Loucy (cell line): Measurements from ENCODE around the gene SUCLG2.

Experiments used
- H2AFZ ChIP-seq: fragments of 200-600 bp; sonication (generic); 2 replicates; pipeline ENCODE4 v1.6.0; 2016; ENCODE audit warnings: antibody characterized with exemption, mild to moderate bottlenecking, low read length, moderate library complexity
- H3F3A ChIP-seq: fragments of 200-600 bp; 2 replicates; pipeline ENCODE4 v1.6.0; 2016; ENCODE audit warnings: antibody characterized with exemption, low read depth, mild to moderate bottlenecking
- H3K27me3 ChIP-seq: fragments of 200-600 bp; sonication (generic); 2 replicates; pipeline ENCODE4 v1.6.1; 2014; ENCODE audit warnings: low read length, mild to moderate bottlenecking; ENCODE audit not compliant: insufficient read depth, poor library complexity, severe bottlenecking
- H3K36me3 ChIP-seq: fragments of 200-600 bp; sonication (generic); 2 replicates; pipeline ENCODE4 v1.6.1; 2016; ENCODE audit warnings: low read length; ENCODE audit not compliant: insufficient read depth
- H3K4me1 ChIP-seq: fragments of 200-600 bp; sonication (generic); 2 replicates; pipeline ENCODE4 v1.5.1; 2014; ENCODE audit warnings: low read length, mild to moderate bottlenecking; ENCODE audit not compliant: insufficient read depth, poor library complexity, severe bottlenecking
- H3K4me2 ChIP-seq: fragments of 200-600 bp; sonication (generic); 2 replicates; pipeline ENCODE4 v1.6.0; 2014; ENCODE audit warnings: antibody characterized with exemption, low read length, low read depth, mild to moderate bottlenecking; ENCODE audit not compliant: poor library complexity, severe bottlenecking
- H3K4me3 ChIP-seq: fragments of 200-600 bp; sonication (generic); 2 replicates; pipeline ENCODE4 v1.5.1; 2014; ENCODE audit warnings: low read length, mild to moderate bottlenecking, mixed read lengths; ENCODE audit not compliant: poor library complexity, severe bottlenecking
- H3K79me2 ChIP-seq: fragments of 200-600 bp; sonication (generic); 2 replicates; pipeline ENCODE4 v1.6.1; 2014; ENCODE audit warnings: low read length; ENCODE audit not compliant: insufficient read depth
- H3K9ac ChIP-seq: fragments of 200-600 bp; sonication (generic); 2 replicates; pipeline ENCODE4 v1.6.0; 2014; ENCODE audit warnings: mild to moderate bottlenecking, low read depth, low read length, moderate library complexity; ENCODE audit not compliant: poor library complexity, severe bottlenecking
- H3K9me2 ChIP-seq: fragments of 200-600 bp; sonication (generic); replicated peaks from 2 replicates; pipeline ENCODE4 v1.6.1; 2016; ENCODE audit warnings: low read depth, low read length, mixed read lengths
- H3K9me3 ChIP-seq: fragments of 200-600 bp; sonication (generic); 2 replicates; pipeline ENCODE4 v1.6.1; 2014; ENCODE audit warnings: mild to moderate bottlenecking, antibody characterized with exemption, low read length, low read depth; ENCODE audit not compliant: insufficient read depth
- H4K20me1 ChIP-seq: fragments of 200-600 bp; sonication (generic); 2 replicates; pipeline ENCODE4 v1.6.0; 2014; ENCODE audit warnings: antibody characterized with exemption, low read length, mild to moderate bottlenecking; ENCODE audit not compliant: insufficient read depth, poor library complexity, severe bottlenecking
- CTCF ChIP-seq: fragments of 200-600 bp; sonication (generic); conservative IDR thresholded peaks from 2 replicates; pipeline ENCODE4 v1.5.1; 2014; ENCODE audit warnings: mild to moderate bottlenecking, antibody characterized with exemption, low read length
- EZH2phosphoT487 ChIP-seq: fragments of 200-600 bp; IDR thresholded peaks from 2 replicates; pipeline ENCODE4 v1.6.1; 2018; ENCODE audit warnings: antibody characterized with exemption, mild to moderate bottlenecking, moderate library complexity, borderline replicate concordance

The SUCLG2 gene

GRCh38 chr3:67458896-67459530 lies 195.4 kb downstream of the SUCLG2 start:
- Histone ChIP-seq H3K27me3 (no peaks in the 10 kb centered on the region), H4K20me1 (no peaks in the 10 kb centered on the region), H3K9me3 (no peaks in the 10 kb centered on the region), H3K4me2 (no peak overlapping the region), H3K4me3 (no peak overlapping the region), H2AFZ (no peak overlapping the region), H3K36me3 (no peaks in the 10 kb centered on the region), H3K9me2 (no peaks in the 10 kb centered on the region), H3F3A (no peaks in the 10 kb centered on the region), H3K4me1 (no peaks in the 10 kb centered on the region), H3K9ac (no peak overlapping the region), H3K79me2 (no peaks in the 10 kb centered on the region)
- TF ChIP-seq CTCF, result no peak
- no peak for TF ChIP-seq EZH2phosphoT487

- Histone ChIP-seq H3K9me3 (no peaks in the 10 kb centered on the region), H3K4me3 (no peak overlapping the region), H3K27me3 (no peaks in the 10 kb centered on the region), H3K4me2 (no peak overlapping the region), H3K4me1 (no peaks in the 10 kb centered on the region), H3K9me2 (no peaks in the 10 kb centered on the region), H3K79me2 (no peaks in the 10 kb centered on the region), H3K36me3 (no peaks in the 10 kb centered on the region), H4K20me1 (no peaks in the 10 kb centered on the region), H3F3A (no peaks in the 10 kb centered on the region), H3K9ac (no peak overlapping the region), H2AFZ (no peak overlapping the region)
- TF ChIP-seq EZH2phosphoT487, result no peak
- TF ChIP-seq CTCF, result 0 out of 2 replicates have a peak, but pooled peaks have one; percentile 18
These were observed 196.0 kb downstream of the SUCLG2 start for GRCh38 chr3:67458408-67458807.

- H3K9me2 ChIP-seq, result no peaks in the 10 kb centered on the region
- H3K9me3 ChIP-seq, result no peaks in the 10 kb centered on the region
- TF ChIP-seq EZH2phosphoT487 (no peak), CTCF (no peak)
- H3K4me1 ChIP-seq, result no peaks in the 10 kb centered on the region
- H3K9ac ChIP-seq, result no peak overlapping the region
- no peaks in the 10 kb centered on the region for H3K79me2 ChIP-seq
- H3F3A ChIP-seq, result no peaks in the 10 kb centered on the region
- H3K4me2 ChIP-seq, result no peak overlapping the region
- H3K4me3 ChIP-seq, result no peak overlapping the region
- no peak overlapping the region for H2AFZ ChIP-seq
- H4K20me1 ChIP-seq, result no peaks in the 10 kb centered on the region
- H3K36me3 ChIP-seq, result no peaks in the 10 kb centered on the region
- H3K27me3 ChIP-seq, result no peaks in the 10 kb centered on the region
These were observed 200.8 kb downstream of the SUCLG2 start for GRCh38 chr3:67453628-67454027.
